NT2/D1 (cell line): ENCODE data around the gene PAXX.

Experiments used
- DNase-seq: peaks from one replicate; pipeline ENCODE4 v3.0.0-alpha.2; 2011; ENCODE audit warnings: low read depth, low spot score
- H3K27me3 ChIP-seq: 2 replicates; pipeline ENCODE4 v1.6.0; 2011; ENCODE audit warnings: mild to moderate bottlenecking; ENCODE audit not compliant: insufficient read length, insufficient read depth
- H3K36me3 ChIP-seq: 2 replicates; pipeline ENCODE4 v1.6.1; 2011; ENCODE audit warnings: mild to moderate bottlenecking, low read length, mixed read lengths; ENCODE audit not compliant: insufficient read depth, insufficient read length
- H3K4me1 ChIP-seq: 2 replicates; pipeline ENCODE4 v1.5.1; 2011; ENCODE audit not compliant: insufficient read depth, insufficient read length
- H3K4me3 ChIP-seq: 2 replicates; pipeline ENCODE4 v1.5.1; 2011; ENCODE audit warnings: low read depth; ENCODE audit not compliant: insufficient read length
- H3K9ac ChIP-seq: 2 replicates; pipeline ENCODE4 v1.6.0; 2011; ENCODE audit warnings: low read depth; ENCODE audit not compliant: insufficient read length
- H3K9me3 ChIP-seq: 2 replicates; pipeline ENCODE4 v1.5.1; 2011; ENCODE audit warnings: mild to moderate bottlenecking, low read length; ENCODE audit not compliant: insufficient read depth
- SUZ12 ChIP-seq: IDR thresholded peaks from 2 replicates; pipeline ENCODE4 v1.6.1; 2011; ENCODE audit not compliant: insufficient read length, insufficient read depth; ENCODE audit errors: extremely low read depth
- YY1 ChIP-seq: IDR thresholded peaks from 2 replicates; pipeline ENCODE4 v1.6.1; 2011; ENCODE audit not compliant: insufficient read length, insufficient read depth
- ZNF274 ChIP-seq: IDR thresholded peaks from 2 replicates; pipeline ENCODE4 v1.6.1; 2011; ENCODE audit warnings: mild to moderate bottlenecking, low read depth, low read length

PAXX gene

GRCh38 chr9:137017071-137017470 is 24.8 kb downstream of the PAXX start:
- no peaks in the 10 kb centered on the region; the same call in 1 of the 2 replicates for H3K9me3 ChIP-seq
- peaks cover 10% of the 10 kb centered on the region for H3K36me3 ChIP-seq
- TF ChIP-seq SUZ12 (no peak), YY1 (no peak), ZNF274 (no peak)
- H3K9ac ChIP-seq, result no peak overlapping the region
- no peaks in the 10 kb centered on the region for H3K27me3 ChIP-seq
- H3K4me3 ChIP-seq, result no peak overlapping the region
- no peak for DNase-seq
- H3K4me1 ChIP-seq, result peaks cover 5% of the 10 kb centered on the region

DNA sequence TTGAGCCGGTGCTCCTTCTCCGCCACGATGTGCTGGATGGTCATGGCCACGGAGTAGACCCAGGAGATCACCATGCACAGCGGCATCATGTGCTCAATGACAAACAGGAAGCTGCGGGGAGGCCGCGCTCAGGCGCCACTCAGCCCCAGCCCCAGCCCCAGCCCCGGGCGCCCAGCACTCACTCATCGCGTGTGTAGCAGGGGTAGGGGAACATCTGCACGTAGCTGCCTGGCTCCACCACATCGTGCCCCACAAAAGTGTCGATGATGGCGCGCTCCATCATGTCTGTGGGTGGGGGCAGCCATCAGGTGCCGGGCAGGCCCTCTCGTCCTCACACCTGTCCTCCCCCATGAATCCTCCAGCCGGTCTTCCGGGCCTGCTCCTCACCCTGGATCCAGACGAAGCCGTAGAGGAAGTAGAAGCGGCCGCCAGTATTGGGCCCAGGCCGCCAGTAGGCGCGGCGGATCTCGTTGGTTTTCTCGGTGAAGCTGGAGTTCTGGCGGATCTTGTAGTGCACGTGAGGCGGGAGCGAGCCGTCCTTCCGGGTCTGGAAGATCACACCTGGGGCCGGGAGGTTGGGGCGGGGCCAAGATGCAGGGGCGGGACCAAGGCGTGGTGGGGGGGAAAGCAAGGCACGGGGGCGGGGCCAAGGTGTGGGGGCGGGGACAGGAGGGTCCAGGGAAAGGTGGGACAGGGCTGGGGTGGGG is 25.7 kb downstream of the PAXX start:
- no peak overlapping the region for H3K4me3 ChIP-seq
- H3K9ac ChIP-seq, result no peak overlapping the region
- no peak for TF ChIP-seq YY1
- TF ChIP-seq ZNF274, result no peak
- no peak for TF ChIP-seq SUZ12
- peaks cover 11% of the 10 kb centered on the region for H3K4me1 ChIP-seq
- peaks cover 10% of the 10 kb centered on the region for H3K36me3 ChIP-seq
- no peaks in the 10 kb centered on the region; the same call in 1 of the 2 replicates for H3K9me3 ChIP-seq
- H3K27me3 ChIP-seq, result no peaks in the 10 kb centered on the region
- no peak for DNase-seq

DNA sequence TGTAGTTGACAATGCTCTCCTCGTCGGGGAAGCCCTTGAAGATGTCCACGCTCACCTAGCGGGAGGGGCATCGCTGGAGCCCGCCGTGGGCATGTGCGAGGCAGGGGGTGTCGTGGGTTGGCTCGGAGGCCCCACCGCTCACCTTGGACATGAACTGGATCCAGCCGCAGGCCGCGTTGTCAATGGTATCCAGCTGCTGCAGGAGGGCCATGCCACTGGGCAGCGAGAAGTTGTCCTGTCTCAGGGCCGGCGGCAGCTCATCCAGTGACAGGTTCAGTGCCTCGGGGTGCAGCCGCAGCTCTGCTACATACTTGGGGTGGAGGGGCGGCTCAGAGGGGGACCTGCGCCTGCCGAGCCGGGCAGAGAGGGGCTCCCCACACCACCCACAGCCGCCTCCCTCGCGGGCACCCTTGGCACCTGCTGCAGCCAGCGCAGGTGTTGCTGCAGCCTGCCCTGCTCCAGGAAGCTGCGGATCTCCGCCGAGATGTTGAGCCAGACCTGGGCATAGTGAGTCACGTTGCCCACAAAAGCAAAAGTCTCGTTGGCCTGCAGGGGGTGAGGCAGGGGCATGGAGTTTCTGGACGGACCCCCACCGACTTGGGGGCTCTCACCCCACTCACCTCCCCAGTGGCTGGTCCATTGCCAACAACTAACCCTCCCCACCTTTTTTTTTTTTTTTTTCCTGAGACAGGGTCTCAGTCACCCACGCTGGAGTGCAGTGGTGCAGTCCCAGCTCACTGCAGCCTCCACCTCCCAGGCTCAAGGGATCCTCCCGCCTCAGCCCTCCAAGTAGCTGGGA is 26.7 kb downstream of the PAXX start:
- Histone ChIP-seq H3K9ac (no peak overlapping the region), H3K9me3 (no peaks in the 10 kb centered on the region; the same call in 1 of the 2 replicates)
- TF ChIP-seq ZNF274, result no peak
- no peak for TF ChIP-seq SUZ12
- no peak for TF ChIP-seq YY1

DNA sequence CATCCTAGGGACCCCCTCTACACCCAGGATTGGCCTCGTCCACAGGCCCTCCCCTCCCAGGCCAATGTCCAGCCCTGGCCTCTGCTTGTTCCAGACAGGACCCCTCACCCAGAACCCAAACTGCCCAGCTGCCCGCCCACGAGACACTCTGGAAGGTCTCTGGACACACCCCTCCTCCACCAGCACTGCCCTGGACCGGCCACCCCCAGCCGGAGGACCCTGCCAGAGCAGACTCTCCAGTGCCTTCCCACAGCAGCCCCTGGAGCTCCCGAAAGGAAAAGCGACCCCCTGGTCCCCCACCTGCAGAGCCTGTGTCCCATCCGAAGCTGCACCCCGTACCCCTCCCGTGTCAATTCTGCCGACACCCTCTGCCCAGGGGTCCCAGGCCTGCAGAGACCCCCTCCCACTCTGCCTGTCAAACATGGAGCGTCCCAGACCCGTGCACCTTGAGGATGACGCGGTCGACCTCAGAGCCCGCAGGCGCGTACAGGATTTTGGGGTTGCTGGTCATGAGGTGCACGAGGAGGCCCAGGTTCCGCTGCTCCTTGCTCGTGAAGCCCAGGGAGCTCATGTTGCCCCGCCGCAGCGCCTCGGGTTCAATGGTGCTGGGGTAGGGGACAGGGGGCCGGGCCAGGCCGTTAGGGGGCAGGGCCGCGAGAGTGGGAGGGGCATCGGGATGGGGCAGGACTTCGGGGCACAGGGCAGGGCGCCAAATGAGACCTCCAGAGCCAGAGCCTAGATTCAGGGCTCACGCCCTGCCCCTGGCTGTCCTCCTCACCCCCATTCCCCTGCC is 27.9 kb downstream of the PAXX start:
- Histone ChIP-seq H3K4me3 (no peak overlapping the region), H3K9me3 (no peaks in the 10 kb centered on the region; the same call in 1 of the 2 replicates), H3K4me1 (peaks cover 22% of the 10 kb centered on the region), H3K27me3 (no peaks in the 10 kb centered on the region), H3K9ac (no peak overlapping the region), H3K36me3 (peaks cover 10% of the 10 kb centered on the region)
- TF ChIP-seq YY1 (no peak), ZNF274 (no peak), SUZ12 (no peak)
- no peak for DNase-seq

More for the DNA sequence above, 26.7 kb downstream of the PAXX start:
- Histone ChIP-seq H3K4me3 (no peak overlapping the region), H3K27me3 (no peaks in the 10 kb centered on the region), H3K4me1 (peaks cover 20% of the 10 kb centered on the region), H3K36me3 (peaks cover 10% of the 10 kb centered on the region)
- DNase-seq, result no peak

DNA sequence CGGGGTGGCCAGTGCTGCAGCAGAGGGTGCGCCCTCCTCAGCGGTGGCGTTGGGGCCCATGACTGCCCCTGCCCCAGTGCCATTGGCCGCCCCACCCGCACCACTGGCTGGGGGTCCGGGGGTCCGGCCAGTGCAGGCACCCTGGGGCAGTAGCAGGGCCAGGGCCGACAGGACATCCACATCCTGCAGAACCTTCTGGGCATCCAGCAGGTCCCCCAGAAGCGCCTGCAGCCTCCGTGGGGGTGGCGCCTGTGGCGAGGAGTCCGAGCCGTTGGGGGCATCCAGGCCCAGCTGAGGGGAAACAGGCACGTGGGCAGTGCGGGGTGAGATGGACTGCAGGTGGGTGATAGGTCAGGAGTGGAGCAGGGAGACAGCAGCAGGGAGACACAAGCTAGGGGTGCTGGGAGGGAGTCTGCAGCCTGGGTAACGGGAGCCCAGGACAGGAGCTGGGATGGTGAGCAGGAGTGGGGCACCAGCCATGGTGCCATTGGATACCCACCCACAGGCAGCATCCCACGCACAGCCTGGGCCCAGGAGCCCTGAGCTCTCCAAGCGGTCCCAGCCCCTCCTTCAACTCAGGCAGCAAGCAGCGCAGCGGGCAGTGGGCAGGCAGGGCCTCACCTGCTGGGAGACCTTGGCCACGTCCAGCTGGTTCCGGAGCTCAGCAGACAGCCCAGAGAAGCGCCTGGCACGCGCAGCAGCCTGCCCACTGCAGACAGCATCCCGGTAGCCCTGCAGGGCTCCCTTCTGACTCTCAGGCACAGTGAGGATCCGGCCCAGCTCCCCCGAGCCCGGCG is 28.7 kb downstream of the PAXX start:
- Histone ChIP-seq H3K27me3 (peaks cover 3% of the 10 kb centered on the region), H3K9me3 (no peaks in the 10 kb centered on the region), H3K4me3 (no peak overlapping the region), H3K4me1 (peaks cover 28% of the 10 kb centered on the region), H3K9ac (no peak overlapping the region), H3K36me3 (peaks cover 9% of the 10 kb centered on the region)
- TF ChIP-seq ZNF274 (no peak), YY1 (no peak)
- no peak for DNase-seq

- DNase-seq, result no peak
- no peak overlapping the region for H3K4me3 ChIP-seq
- TF ChIP-seq ZNF274 (no peak), SUZ12 (no peak), YY1 (no peak)
- H3K36me3 ChIP-seq, result peaks cover 5% of the 10 kb centered on the region
- H3K9me3 ChIP-seq, result no peaks in the 10 kb centered on the region
- peaks cover 9% of the 10 kb centered on the region for H3K27me3 ChIP-seq
- H3K4me1 ChIP-seq, result peaks cover 29% of the 10 kb centered on the region
- no peak overlapping the region for H3K9ac ChIP-seq
These were observed 29.4 kb downstream of the PAXX start for GRCh38 chr9:137021568-137021978.
